Ishikawa (cell line): ENCODE measurements around the gene FXYD7.

Experiments
- CEBPB ChIP-seq: IDR thresholded peaks from 2 replicates; pipeline ENCODE4 v1.6.1; 2012
- CREB1 ChIP-seq: IDR thresholded peaks from 2 replicates; pipeline ENCODE4 v1.6.1; 2012; ENCODE audit warnings: low read depth
- EGR1 ChIP-seq: IDR thresholded peaks from 2 replicates; pipeline ENCODE4 v1.6.1; 2012
- EP300 ChIP-seq: IDR thresholded peaks from 2 replicates; pipeline ENCODE4 v1.6.1; 2012; ENCODE audit warnings: borderline replicate concordance
- FOXM1 ChIP-seq: IDR thresholded peaks from 2 replicates; pipeline ENCODE4 v1.6.1; 2012; ENCODE audit warnings: low read depth, borderline replicate concordance
- MAX ChIP-seq: IDR thresholded peaks from 2 replicates; pipeline ENCODE4 v1.6.1; 2012
- NFIC ChIP-seq: IDR thresholded peaks from 2 replicates; pipeline ENCODE4 v1.6.1; 2012
- RAD21 ChIP-seq: IDR thresholded peaks from 2 replicates; pipeline ENCODE4 v1.6.1; 2012; ENCODE audit warnings: low read depth
- TAF1 ChIP-seq: IDR thresholded peaks from 2 replicates; pipeline ENCODE4 v1.6.1; 2012; ENCODE audit warnings: low read depth, mild to moderate bottlenecking
- TCF12 ChIP-seq: IDR thresholded peaks from 2 replicates; pipeline ENCODE4 v1.6.1; 2012; ENCODE audit warnings: low read depth
- TEAD4 ChIP-seq: IDR thresholded peaks from 2 replicates; pipeline ENCODE4 v1.6.1; 2012
- YY1 ChIP-seq: IDR thresholded peaks from 2 replicates; pipeline ENCODE4 v1.6.1; 2012; ENCODE audit warnings: low read depth
- ZBTB7A ChIP-seq: IDR thresholded peaks from 2 replicates; pipeline ENCODE4 v1.6.1; 2012; ENCODE audit warnings: low read depth
- TF ChIP-seq, protein P1 (sequence below): IDR thresholded peaks from 2 replicates; pipeline ENCODE4 v1.6.1; 2012
- TF ChIP-seq, protein P2 (sequence below): IDR thresholded peaks from 2 replicates; pipeline ENCODE4 v1.6.1; 2012; ENCODE audit warnings: low read depth, mild to moderate bottlenecking

Gene FXYD7

GRCh38 chr19:35168196-35168595 is 25.1 kb downstream of the FXYD7 start:
- TF ChIP-seq, protein P1, sequence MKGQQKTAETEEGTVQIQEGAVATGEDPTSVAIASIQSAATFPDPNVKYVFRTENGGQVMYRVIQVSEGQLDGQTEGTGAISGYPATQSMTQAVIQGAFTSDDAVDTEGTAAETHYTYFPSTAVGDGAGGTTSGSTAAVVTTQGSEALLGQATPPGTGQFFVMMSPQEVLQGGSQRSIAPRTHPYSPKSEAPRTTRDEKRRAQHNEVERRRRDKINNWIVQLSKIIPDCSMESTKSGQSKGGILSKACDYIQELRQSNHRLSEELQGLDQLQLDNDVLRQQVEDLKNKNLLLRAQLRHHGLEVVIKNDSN, result no peak
- TF ChIP-seq TAF1, result no peak
- TF ChIP-seq TEAD4, result no peak
- TF ChIP-seq CEBPB, result no peak
- no peak for TF ChIP-seq EP300
- TF ChIP-seq, protein P2, sequence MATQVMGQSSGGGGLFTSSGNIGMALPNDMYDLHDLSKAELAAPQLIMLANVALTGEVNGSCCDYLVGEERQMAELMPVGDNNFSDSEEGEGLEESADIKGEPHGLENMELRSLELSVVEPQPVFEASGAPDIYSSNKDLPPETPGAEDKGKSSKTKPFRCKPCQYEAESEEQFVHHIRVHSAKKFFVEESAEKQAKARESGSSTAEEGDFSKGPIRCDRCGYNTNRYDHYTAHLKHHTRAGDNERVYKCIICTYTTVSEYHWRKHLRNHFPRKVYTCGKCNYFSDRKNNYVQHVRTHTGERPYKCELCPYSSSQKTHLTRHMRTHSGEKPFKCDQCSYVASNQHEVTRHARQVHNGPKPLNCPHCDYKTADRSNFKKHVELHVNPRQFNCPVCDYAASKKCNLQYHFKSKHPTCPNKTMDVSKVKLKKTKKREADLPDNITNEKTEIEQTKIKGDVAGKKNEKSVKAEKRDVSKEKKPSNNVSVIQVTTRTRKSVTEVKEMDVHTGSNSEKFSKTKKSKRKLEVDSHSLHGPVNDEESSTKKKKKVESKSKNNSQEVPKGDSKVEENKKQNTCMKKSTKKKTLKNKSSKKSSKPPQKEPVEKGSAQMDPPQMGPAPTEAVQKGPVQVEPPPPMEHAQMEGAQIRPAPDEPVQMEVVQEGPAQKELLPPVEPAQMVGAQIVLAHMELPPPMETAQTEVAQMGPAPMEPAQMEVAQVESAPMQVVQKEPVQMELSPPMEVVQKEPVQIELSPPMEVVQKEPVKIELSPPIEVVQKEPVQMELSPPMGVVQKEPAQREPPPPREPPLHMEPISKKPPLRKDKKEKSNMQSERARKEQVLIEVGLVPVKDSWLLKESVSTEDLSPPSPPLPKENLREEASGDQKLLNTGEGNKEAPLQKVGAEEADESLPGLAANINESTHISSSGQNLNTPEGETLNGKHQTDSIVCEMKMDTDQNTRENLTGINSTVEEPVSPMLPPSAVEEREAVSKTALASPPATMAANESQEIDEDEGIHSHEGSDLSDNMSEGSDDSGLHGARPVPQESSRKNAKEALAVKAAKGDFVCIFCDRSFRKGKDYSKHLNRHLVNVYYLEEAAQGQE, result no peak
- TF ChIP-seq NFIC, result peak; percentile 34; the same call in 1 of the 2 replicates

GRCh38 chr19:35169221-35169995 is 26.4 kb downstream of the FXYD7 start:
- no peak for TF ChIP-seq EGR1
- TF ChIP-seq TAF1, result no peak
- TF ChIP-seq, protein P2, result no peak
- TF ChIP-seq RAD21, result no peak
- TF ChIP-seq EP300, result no peak
- TF ChIP-seq CREB1, result no peak
- no peak for TF ChIP-seq ZBTB7A
- TF ChIP-seq TCF12, result no peak
- TF ChIP-seq CEBPB, result no peak
- no peak for TF ChIP-seq TEAD4
- no peak for TF ChIP-seq FOXM1
- no peak for TF ChIP-seq NFIC
- no peak for TF ChIP-seq YY1
- TF ChIP-seq MAX, result no peak
- TF ChIP-seq, protein P1, result no peak

GRCh38 chr19:35170359-35171061 is 27.5 kb downstream of the FXYD7 start:
- TF ChIP-seq ZBTB7A (no peak), CREB1 (no peak), YY1 (no peak), TAF1 (no peak), FOXM1 (no peak), MAX (no peak)
- TF ChIP-seq, protein P2, result no peak

DNA sequence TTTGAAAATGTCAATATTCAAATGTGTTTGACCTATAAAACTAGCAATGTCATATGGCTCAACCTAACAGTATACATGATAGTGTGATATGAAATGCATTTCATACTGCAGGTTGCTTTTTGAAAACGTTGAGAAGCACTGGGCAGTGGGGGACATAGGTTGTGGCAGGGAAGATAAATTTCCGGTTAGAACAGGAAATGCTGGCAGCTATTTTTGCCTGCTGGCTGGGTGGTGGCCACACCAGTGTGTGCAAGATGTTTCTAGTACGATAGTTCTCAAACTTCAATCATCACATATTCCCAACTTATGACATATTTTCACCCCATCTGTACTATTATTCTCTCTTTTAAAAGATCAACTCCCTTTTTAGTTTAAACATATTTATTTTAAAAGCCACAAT is 28.7 kb downstream of the FXYD7 start:
- TF ChIP-seq TCF12, result no peak
- TF ChIP-seq TAF1, result no peak
- no peak for TF ChIP-seq FOXM1
- TF ChIP-seq EP300, result no peak
- TF ChIP-seq MAX, result no peak
- no peak for TF ChIP-seq ZBTB7A
- TF ChIP-seq NFIC, result no peak
- no peak for TF ChIP-seq CEBPB
- no peak for TF ChIP-seq YY1
